Left kidney (tissue), 1 donor: ENCODE results near the gene RIBC1. TPM values are rescaled to one million over a fixed set of nuclear protein-coding genes. Genes with fewer than 3 reads are reported as not detected.

Experiments used
- polyA plus RNA-seq: library from polyadenylated mRNA; unstranded; fragments of 120-200 nt; gene quantifications from one replicate; pipeline ENCODE4 v1.2.1, GENCODE V29; 2013; ENCODE audit not compliant: insufficient read length

Gene RIBC1
- polyA plus RNA-seq, 1 donor, result 4.8 TPM

Other genes with a start within 250 kb of the RIBC1 start
- 79.6 TPM for gene KDM5C, start 197.7 kb upstream of the RIBC1 start, polyA plus RNA-seq
- 17.2 TPM for gene IQSEC2, start 141.3 kb upstream of the RIBC1 start, polyA plus RNA-seq
- 113 TPM for gene SMC1A, start 219 bp upstream of the RIBC1 start, polyA plus RNA-seq
- 106 TPM for gene HSD17B10, start 11.5 kb downstream of the RIBC1 start, polyA plus RNA-seq